HG02973 (cell line): ENCODE results near the gene RNF38.
"Not testable (repeated sequence)": the region's sequence is repeated elsewhere in the genome, so short reads cannot be mapped to it uniquely, and the experiment has no call there.

ENCODE experiments used
- ATAC-seq: cut with Tn5 transposase; IDR thresholded peaks from one replicate; pipeline ENCODE4 v1.9.1; 2021; ENCODE audit warnings: moderate library complexity; ENCODE audit not compliant: unreplicated experiment

Gene RNF38

GRCh38 chr9:36298566-36298965, 101.5 kb downstream of the RNF38 start:
- ATAC-seq: no peak

GRCh38 chr9:36297798-36298197, 102.3 kb downstream of the RNF38 start:
- ATAC-seq: no peak

DNA sequence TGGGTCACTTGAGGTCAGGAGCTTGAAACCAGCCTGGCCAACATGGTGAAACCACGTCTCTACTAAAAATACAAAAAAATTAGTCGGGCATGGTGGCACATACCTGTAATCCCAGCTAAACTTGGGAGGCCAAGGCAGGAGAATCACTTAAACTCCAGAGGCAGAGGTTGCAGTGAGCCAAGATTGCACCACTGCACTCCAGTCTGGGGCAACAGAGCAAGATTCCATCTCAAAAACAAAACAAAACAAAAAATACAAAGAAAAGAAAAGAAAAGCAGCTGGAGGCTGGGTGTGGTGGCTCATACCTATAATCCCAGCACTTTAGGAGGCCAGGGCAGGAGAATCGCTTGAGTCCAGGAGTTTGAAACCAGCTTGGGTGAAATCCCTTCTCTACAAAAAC, 105.1 kb downstream of the RNF38 start:
- ATAC-seq: not testable (repeated sequence)

- no peak for ATAC-seq
Observed at GRCh38 chr9:36293918-36294317, 106.2 kb downstream of the RNF38 start.

DNA sequence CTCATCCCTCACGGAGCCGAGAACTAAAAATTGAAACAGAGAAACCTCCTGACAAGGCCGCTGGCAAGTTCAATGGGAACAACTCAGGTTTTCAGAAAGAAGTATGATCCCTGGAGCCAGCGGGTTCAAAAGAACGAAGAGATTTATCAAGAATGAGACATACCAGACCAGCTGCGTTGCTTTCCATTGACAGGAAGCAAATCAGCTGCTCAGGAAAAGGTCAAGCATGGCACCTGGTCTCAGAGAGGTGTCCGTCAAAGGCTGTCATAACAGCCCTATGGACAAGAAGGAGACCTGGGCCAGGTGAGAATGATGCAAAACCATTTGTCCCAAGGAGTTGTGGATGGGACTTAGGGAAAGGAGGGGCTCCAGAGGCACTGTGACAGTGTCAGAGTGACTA, 106.9 kb downstream of the RNF38 start:
- no peak for ATAC-seq

DNA sequence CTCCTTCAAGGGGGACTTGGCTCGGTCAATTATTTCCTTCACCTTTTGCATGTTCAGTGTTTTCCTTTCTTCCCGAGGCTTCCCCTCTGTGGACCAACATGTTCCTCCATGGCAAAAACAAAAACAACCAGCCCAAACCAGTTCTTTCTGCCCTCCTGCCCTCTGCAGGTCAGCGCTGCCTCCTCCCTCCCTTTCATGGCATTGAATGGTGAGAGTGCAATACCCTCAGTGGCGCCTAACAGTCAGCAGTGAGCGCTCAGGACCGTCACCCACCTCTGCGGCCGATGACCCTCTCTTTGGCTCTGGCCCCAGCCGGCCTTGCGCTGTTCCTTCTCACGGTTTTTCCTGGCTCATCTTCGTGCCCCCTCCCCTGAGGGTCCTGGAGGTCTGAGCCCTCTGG, 107.4 kb downstream of the RNF38 start:
- no peak for ATAC-seq

GRCh38 chr9:36290996-36291395, 109.1 kb downstream of the RNF38 start:
- no peak for ATAC-seq

DNA sequence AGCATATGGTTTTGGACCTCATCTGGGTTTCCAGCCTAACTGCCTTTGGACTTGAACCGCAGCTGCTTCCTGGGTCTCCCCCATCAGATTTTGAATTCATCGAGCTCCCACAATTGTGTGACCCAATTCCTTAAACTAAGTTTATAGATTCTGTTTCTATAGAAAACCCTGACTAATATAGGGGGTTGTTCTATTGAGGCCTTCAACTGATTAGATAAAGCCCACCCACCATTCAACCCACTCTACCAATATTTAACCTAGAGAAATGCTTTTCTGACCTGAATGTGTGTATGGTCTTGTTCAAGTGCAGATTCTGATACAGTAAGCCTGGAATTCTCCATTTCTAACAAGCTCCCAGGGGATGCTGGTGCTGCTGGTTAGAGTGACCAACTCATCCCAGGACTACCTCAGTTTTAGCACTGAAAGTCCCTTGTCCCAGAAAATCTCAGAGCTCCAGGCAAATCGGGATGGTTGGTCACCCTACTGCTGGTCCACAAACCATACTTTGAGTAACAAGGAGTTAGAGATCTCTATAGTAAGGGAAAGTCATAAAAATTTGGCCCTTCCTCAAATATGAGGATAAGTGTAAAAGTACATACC, 110.1 kb downstream of the RNF38 start:
- ATAC-seq: no peak

- no peak for ATAC-seq
Observed at GRCh38 chr9:36288070-36288469, 112.0 kb downstream of the RNF38 start.
